Panc1 (cell line): ENCODE results near the gene DYNC1LI1.

Source experiments
- TF ChIP-seq, protein P1 (sequence below): fragments of 450-650 bp; IDR thresholded peaks from 2 replicates; pipeline ENCODE4 v1.5.1; 2017; ENCODE audit warnings: mild to moderate bottlenecking
- TF ChIP-seq, protein P2 (sequence below), 2 experiments: IDR thresholded peaks; 2 replicates each; pipeline ENCODE4 v1.6.1; 2011 to 2012; ENCODE audit warnings: low read depth in 2 of 2, control low read depth in 1 of 2, low read length in 1 of 2, mild to moderate bottlenecking in 1 of 2, moderate library complexity in 1 of 2; ENCODE audit not compliant: insufficient read depth in 1 of 2

DNA sequence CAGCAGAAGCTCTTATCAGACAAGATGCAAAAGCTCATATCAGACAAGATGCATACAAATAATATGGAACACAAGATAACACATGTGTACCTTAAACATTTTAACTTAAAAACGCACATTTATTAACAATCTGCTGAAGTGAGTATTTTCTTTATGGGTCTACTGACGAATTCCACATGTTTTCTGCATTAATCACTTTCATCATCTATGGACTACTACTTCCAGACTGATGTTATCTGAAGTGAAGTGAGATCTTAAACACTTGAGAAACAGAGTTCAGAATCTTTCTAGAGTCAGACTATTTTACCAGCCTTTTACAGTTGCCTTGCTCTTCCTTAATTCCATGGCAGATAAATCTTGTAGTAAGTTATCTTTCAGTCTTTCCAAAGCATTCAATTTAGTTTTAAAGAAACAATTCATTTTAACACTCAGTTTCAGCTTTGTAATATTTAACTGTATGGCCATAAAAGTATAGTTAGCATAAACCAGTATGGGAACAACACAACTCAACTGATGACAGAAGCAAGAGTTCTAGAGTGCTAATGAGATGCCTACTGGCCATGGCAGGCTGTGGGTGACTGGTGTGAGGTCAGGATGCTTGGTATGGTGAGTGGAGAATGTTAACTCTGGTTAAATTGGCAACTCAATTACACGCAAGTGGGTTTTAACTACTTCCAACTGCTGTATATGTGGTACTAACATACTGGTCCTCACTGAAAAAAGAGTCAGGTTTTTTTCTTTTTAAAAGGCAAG, 77.8 kb downstream of the DYNC1LI1 start:
- TF ChIP-seq, protein P1, sequence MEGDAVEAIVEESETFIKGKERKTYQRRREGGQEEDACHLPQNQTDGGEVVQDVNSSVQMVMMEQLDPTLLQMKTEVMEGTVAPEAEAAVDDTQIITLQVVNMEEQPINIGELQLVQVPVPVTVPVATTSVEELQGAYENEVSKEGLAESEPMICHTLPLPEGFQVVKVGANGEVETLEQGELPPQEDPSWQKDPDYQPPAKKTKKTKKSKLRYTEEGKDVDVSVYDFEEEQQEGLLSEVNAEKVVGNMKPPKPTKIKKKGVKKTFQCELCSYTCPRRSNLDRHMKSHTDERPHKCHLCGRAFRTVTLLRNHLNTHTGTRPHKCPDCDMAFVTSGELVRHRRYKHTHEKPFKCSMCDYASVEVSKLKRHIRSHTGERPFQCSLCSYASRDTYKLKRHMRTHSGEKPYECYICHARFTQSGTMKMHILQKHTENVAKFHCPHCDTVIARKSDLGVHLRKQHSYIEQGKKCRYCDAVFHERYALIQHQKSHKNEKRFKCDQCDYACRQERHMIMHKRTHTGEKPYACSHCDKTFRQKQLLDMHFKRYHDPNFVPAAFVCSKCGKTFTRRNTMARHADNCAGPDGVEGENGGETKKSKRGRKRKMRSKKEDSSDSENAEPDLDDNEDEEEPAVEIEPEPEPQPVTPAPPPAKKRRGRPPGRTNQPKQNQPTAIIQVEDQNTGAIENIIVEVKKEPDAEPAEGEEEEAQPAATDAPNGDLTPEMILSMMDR = no peak
- TF ChIP-seq, protein P2, sequence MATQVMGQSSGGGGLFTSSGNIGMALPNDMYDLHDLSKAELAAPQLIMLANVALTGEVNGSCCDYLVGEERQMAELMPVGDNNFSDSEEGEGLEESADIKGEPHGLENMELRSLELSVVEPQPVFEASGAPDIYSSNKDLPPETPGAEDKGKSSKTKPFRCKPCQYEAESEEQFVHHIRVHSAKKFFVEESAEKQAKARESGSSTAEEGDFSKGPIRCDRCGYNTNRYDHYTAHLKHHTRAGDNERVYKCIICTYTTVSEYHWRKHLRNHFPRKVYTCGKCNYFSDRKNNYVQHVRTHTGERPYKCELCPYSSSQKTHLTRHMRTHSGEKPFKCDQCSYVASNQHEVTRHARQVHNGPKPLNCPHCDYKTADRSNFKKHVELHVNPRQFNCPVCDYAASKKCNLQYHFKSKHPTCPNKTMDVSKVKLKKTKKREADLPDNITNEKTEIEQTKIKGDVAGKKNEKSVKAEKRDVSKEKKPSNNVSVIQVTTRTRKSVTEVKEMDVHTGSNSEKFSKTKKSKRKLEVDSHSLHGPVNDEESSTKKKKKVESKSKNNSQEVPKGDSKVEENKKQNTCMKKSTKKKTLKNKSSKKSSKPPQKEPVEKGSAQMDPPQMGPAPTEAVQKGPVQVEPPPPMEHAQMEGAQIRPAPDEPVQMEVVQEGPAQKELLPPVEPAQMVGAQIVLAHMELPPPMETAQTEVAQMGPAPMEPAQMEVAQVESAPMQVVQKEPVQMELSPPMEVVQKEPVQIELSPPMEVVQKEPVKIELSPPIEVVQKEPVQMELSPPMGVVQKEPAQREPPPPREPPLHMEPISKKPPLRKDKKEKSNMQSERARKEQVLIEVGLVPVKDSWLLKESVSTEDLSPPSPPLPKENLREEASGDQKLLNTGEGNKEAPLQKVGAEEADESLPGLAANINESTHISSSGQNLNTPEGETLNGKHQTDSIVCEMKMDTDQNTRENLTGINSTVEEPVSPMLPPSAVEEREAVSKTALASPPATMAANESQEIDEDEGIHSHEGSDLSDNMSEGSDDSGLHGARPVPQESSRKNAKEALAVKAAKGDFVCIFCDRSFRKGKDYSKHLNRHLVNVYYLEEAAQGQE (IDR thresholded peaks at IDR 0.05; ENCODE audit: insufficient read depth in 1 of 2, low read depth in 2 of 2, low read length in 1 of 2) = no peak
